ENCODE measurements around the gene TBC1D1.

Gene TBC1D1

GRCh38 chr4:37890801-37891259 is at the start of gene TBC1D1:
TSS of gene TBC1D1 (plus strand) at chr4:37891084. CDS start at chr4:37902096, 11,012 bp downstream.
- no peak for DNase-seq (ENCODE audit: low read depth in 2 of 2)

GRCh38 chr4:37844204-37844603 is 46.7 kb upstream of the TBC1D1 start:
- DNase-seq (ENCODE audit: low read depth in 2 of 2): no peak

GRCh38 chr4:37845201-37845600 is 45.7 kb upstream of the TBC1D1 start:
- no peak for DNase-seq (ENCODE audit: low read depth in 2 of 2)

- DNase-seq (ENCODE audit: low read depth in 2 of 2): no peak
Measured at GRCh38 chr4:37847311-37847884, 43.5 kb upstream of the TBC1D1 start.

GRCh38 chr4:37852376-37852775 is 38.5 kb upstream of the TBC1D1 start:
- DNase-seq (ENCODE audit: low read depth in 2 of 2): no peak

GRCh38 chr4:37858112-37858511 is 32.8 kb upstream of the TBC1D1 start:
- no peak for DNase-seq (ENCODE audit: low read depth in 2 of 2)

GRCh38 chr4:37858872-37859271 is 32.0 kb upstream of the TBC1D1 start:
- DNase-seq (ENCODE audit: low read depth in 2 of 2): no peak

GRCh38 chr4:37860266-37860665 is 30.6 kb upstream of the TBC1D1 start:
- DNase-seq (ENCODE audit: low read depth in 2 of 2): no peak

GRCh38 chr4:37862961-37863360 is 27.9 kb upstream of the TBC1D1 start:
- DNase-seq (ENCODE audit: low read depth in 2 of 2): no peak

- no peak for DNase-seq (ENCODE audit: low read depth in 2 of 2)
Measured at GRCh38 chr4:37864786-37865185, 26.1 kb upstream of the TBC1D1 start.

- DNase-seq (ENCODE audit: low read depth in 2 of 2): no peak
Measured at GRCh38 chr4:37865450-37865849, 25.4 kb upstream of the TBC1D1 start.

- no peak for DNase-seq (ENCODE audit: low read depth in 2 of 2)
Measured at GRCh38 chr4:37867102-37867501, 23.8 kb upstream of the TBC1D1 start.

GRCh38 chr4:37868238-37868637 is 22.6 kb upstream of the TBC1D1 start:
- no peak for DNase-seq (ENCODE audit: low read depth in 2 of 2)

- DNase-seq (ENCODE audit: low read depth in 2 of 2): no peak
Measured at GRCh38 chr4:37872310-37872988, 18.4 kb upstream of the TBC1D1 start.

- DNase-seq (ENCODE audit: low read depth in 2 of 2): no peak
Measured at GRCh38 chr4:37873386-37873785, 17.5 kb upstream of the TBC1D1 start.

- no peak for DNase-seq (ENCODE audit: low read depth in 2 of 2)
Measured at GRCh38 chr4:37876156-37876555, 14.7 kb upstream of the TBC1D1 start.

- no peak for DNase-seq (ENCODE audit: low read depth in 2 of 2)
Measured at GRCh38 chr4:37879365-37879764, 11.5 kb upstream of the TBC1D1 start.

GRCh38 chr4:37881811-37882210 is 9.1 kb upstream of the TBC1D1 start:
- no peak for DNase-seq (ENCODE audit: low read depth in 2 of 2)

- DNase-seq (ENCODE audit: low read depth in 2 of 2): no peak
Measured at GRCh38 chr4:37882665-37883296, 8.1 kb upstream of the TBC1D1 start.

GRCh38 chr4:37884855-37885487 is 5.9 kb upstream of the TBC1D1 start:
- no peak for DNase-seq (ENCODE audit: low read depth in 2 of 2)

- no peak for DNase-seq (ENCODE audit: low read depth in 2 of 2)
Measured at GRCh38 chr4:37885496-37885895, 5.4 kb upstream of the TBC1D1 start.
